Transverse colon (tissue), 4 donors: ENCODE data around the gene ANKFN1. TPM values are rescaled to one million over a fixed set of nuclear protein-coding genes. Genes with fewer than 3 reads are reported as not detected.

ENCODE experiments used
- DNase-seq: peaks from one replicate; pipeline ENCODE4 v3.0.0-alpha.2; 2019
- H3K27ac ChIP-seq, 4 donors: fragments of 200-600 bp; sonication (generic); 2 replicates each; pipeline ENCODE4 v1.5.1; 2016 to 2018; ENCODE audit warnings: inconsistent platforms in 4 of 4
- H3K27me3 ChIP-seq: fragments of 200-600 bp; sonication (generic); 2 replicates; pipeline ENCODE4 v1.5.1; 2017; ENCODE audit warnings: inconsistent platforms
- H3K36me3 ChIP-seq, 4 donors: fragments of 200-600 bp; sonication (generic); 2 replicates each; pipeline ENCODE4 v1.5.1; 2017 to 2019; ENCODE audit warnings: inconsistent platforms in 4 of 4
- H3K4me1 ChIP-seq, 4 donors: fragments of 200-600 bp; sonication (generic); 2 replicates each; pipeline ENCODE4 v1.5.1; 2017 to 2020; ENCODE audit warnings: inconsistent platforms in 4 of 4
- H3K4me3 ChIP-seq, 4 donors: fragments of 200-600 bp; sonication (generic); 1 replicate in 1 of 4; 2 replicates in 3 of 4; pipeline versions ENCODE4 v1.5.1 to v1.6.1; 2017 to 2019; ENCODE audit warnings: inconsistent platforms in 4 of 4
- H3K9me3 ChIP-seq, 2 donors: fragments of 200-600 bp; sonication (generic); 2 replicates each; pipeline ENCODE4 v1.5.1; 2017 to 2019; ENCODE audit warnings: inconsistent platforms in 2 of 2
- CTCF ChIP-seq, 5 experiments: fragments of 200-600 bp in 3 of 5; fragments of 450-650 bp in 2 of 5; sonication (generic) in 3 of 5; IDR thresholded peaks; 1 replicate in 2 of 5; 2 replicates in 3 of 5; pipeline ENCODE4 v1.5.1; 2016 to 2017; ENCODE audit warnings: antibody characterized with exemption in 5 of 5, inconsistent platforms in 3 of 5, mild to moderate bottlenecking in 2 of 5, moderate library complexity in 1 of 5
- EP300 ChIP-seq: sonication (generic); formaldehyde crosslinking; IDR thresholded peaks from one replicate; pipeline ENCODE4 v1.6.1; 2017; ENCODE audit warnings: antibody characterized with exemption, low read depth
- POLR2A ChIP-seq: fragments of 450-650 bp; IDR thresholded peaks from one replicate; pipeline ENCODE4 v1.6.1; 2016; ENCODE audit warnings: antibody characterized with exemption, mild to moderate bottlenecking, moderate library complexity
- POLR2AphosphoS5 ChIP-seq, 3 donors: sonication (generic); formaldehyde crosslinking; IDR thresholded peaks; one replicate each; pipeline ENCODE4 v1.6.1; 2016; ENCODE audit warnings: antibody characterized with exemption in 3 of 3
- WGBS, 2 donors: methylation state at CpG; one replicate each; pipeline ENCODE4 v1.1.5; 2018; ENCODE audit warnings: low coverage in 1 of 2; 5-methylcytosine and 5-hydroxymethylcytosine counted together
- in situ Hi-C, 4 donors: fragments of 200-750 bp; cut with MboI; loops; one replicate each; pipeline versions ENCODE4 v1.15.0 to v1.15.1; 2017; ENCODE audit warnings: low sequenced_read_pairs in 3 of 4, low pct_ligation_motif_present in 1 of 4, low pct_unique_long_range_greater_than_20kb in 1 of 4
- intact Hi-C: fragments of 100-400 bp; cut with DNase I; formaldehyde crosslinking; loops from one replicate; pipeline ENCODE4 v1.15.1; 2023; ENCODE audit warnings: low total_unique reads
- total RNA-seq, 4 donors: library from RNA; depleted of rRNA; stranded (reverse); fragments of >200 nt; gene quantifications; one replicate each; pipeline ENCODE4 v1.1.0, GENCODE V29; 2016

Gene ANKFN1
- total RNA-seq, 4 donors from 2014 or later, result 1.2 TPM; not detected in 3

DNA sequence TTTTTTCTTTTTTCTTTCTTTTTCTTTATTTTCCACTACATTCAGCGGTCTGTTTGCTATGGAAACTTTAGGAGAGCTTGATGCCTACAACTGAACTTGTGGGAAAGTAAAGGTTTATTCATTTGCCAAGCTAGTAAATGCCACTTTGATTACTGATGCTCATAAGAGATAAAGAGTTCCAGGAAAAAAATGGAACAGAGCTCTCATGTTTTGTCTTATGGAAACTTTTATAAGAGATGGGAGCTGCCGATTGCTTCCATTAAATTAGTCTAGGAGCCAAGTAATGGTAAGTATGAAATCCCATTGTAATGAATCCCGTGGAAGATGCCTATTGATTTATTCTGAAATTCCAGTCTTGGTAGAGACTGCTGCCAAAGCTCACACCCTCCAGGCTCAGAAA is 7.1 kb downstream of the ANKFN1 start:
- intact Hi-C loops, result no loop called here
- no peaks in the 10 kb centered on the region for H3K9me3 ChIP-seq
- H3K4me1 ChIP-seq, result no peaks in the 10 kb centered on the region
- no peak for TF ChIP-seq POLR2A
- TF ChIP-seq POLR2AphosphoS5 (IDR thresholded peaks at IDR 0.05), result no peak
- TF ChIP-seq CTCF (IDR thresholded peaks at IDR 0.05), result no peak
- TF ChIP-seq EP300, result no peak
- no peak overlapping the region for H3K4me3 ChIP-seq
- WGBS, 2 donors, result 60 to 76% methylated on average over 2 to 3 of the region's 3 CpGs
- H3K27me3 ChIP-seq, result no peaks in the 10 kb centered on the region
- DNase-seq, result no peak
- H3K27ac ChIP-seq, result no peak overlapping the region
- H3K36me3 ChIP-seq, result no peaks in the 10 kb centered on the region
- in situ Hi-C loops, result no loop called here

GRCh38 chr17:56165072-56165641 is 11.9 kb downstream of the ANKFN1 start:
- no peaks in the 10 kb centered on the region for H3K9me3 ChIP-seq
- in situ Hi-C loops, result no loop called here
- no peak overlapping the region for H3K27ac ChIP-seq
- no peak overlapping the region for H3K4me3 ChIP-seq
- intact Hi-C loops, result no loop called here
- H3K36me3 ChIP-seq, result no peaks in the 10 kb centered on the region
- no peaks in the 10 kb centered on the region for H3K27me3 ChIP-seq
- DNase-seq, result no peak
- WGBS, 2 donors, result 78 to 84% methylated on average over 5 to 8 of the region's 8 CpGs
- no peaks in the 10 kb centered on the region for H3K4me1 ChIP-seq
- TF ChIP-seq POLR2AphosphoS5 (IDR thresholded peaks at IDR 0.05) (no peak), POLR2A (no peak), CTCF (IDR thresholded peaks at IDR 0.05) (no peak), EP300 (no peak)

- Histone ChIP-seq H3K27ac (no peak overlapping the region), H3K27me3 (no peaks in the 10 kb centered on the region), H3K9me3 (no peaks in the 10 kb centered on the region), H3K36me3 (no peaks in the 10 kb centered on the region), H3K4me3 (no peak overlapping the region), H3K4me1 (no peaks in the 10 kb centered on the region)
- intact Hi-C loops (no loop called here), in situ Hi-C loops (no loop called here)
- no peak for TF ChIP-seq EP300
- TF ChIP-seq CTCF (IDR thresholded peaks at IDR 0.05), result no peak
- TF ChIP-seq POLR2AphosphoS5 (IDR thresholded peaks at IDR 0.05), result no peak
- TF ChIP-seq POLR2A, result no peak
- no peak for DNase-seq
- WGBS, 2 donors, result 69 to 90% methylated on average over 2 of the region's 2 CpGs
Measured at GRCh38 chr17:56167491-56167890, 14.2 kb downstream of the ANKFN1 start.

- H3K27ac ChIP-seq, result no peak overlapping the region
- H3K36me3 ChIP-seq, result no peaks in the 10 kb centered on the region
- 80 to 82% methylated on average over 3 of the region's 3 CpGs for WGBS, 2 donors
- DNase-seq, result no peak
- in situ Hi-C loops, result no loop called here
- H3K27me3 ChIP-seq, result no peaks in the 10 kb centered on the region
- no peaks in the 10 kb centered on the region for H3K9me3 ChIP-seq
- H3K4me1 ChIP-seq, result no peaks in the 10 kb centered on the region
- no peak overlapping the region for H3K4me3 ChIP-seq
- TF ChIP-seq POLR2A (no peak), POLR2AphosphoS5 (IDR thresholded peaks at IDR 0.05) (no peak), CTCF (IDR thresholded peaks at IDR 0.05) (no peak), EP300 (no peak)
- intact Hi-C loops, result no loop called here
Measured at GRCh38 chr17:56169621-56170020, 16.3 kb downstream of the ANKFN1 start.
